Myocyte (in vitro differentiated cells): ENCODE results near the gene RNASE7. TPM values are rescaled to one million over a fixed set of nuclear protein-coding genes. Genes with fewer than 3 reads are reported as not detected.

Experiments
- DNase-seq: peaks from one replicate; pipeline ENCODE4 v3.0.0-alpha.2; 2012; ENCODE audit warnings: low read depth
- microRNA-seq: library from miRNA; unstranded; fragments of <30 nt; microRNA quantifications from one replicate; pipeline ENCODE4, GENCODE V29; 2016
- total RNA-seq: library from RNA; depleted of rRNA; stranded (reverse); fragments of >200 nt; gene quantifications from 2 replicates; pipeline ENCODE4 v1.2.3, GENCODE V29; 2014

Gene RNASE7
- total RNA-seq, 1 donor from 2014 or later, result not detected

DNA sequence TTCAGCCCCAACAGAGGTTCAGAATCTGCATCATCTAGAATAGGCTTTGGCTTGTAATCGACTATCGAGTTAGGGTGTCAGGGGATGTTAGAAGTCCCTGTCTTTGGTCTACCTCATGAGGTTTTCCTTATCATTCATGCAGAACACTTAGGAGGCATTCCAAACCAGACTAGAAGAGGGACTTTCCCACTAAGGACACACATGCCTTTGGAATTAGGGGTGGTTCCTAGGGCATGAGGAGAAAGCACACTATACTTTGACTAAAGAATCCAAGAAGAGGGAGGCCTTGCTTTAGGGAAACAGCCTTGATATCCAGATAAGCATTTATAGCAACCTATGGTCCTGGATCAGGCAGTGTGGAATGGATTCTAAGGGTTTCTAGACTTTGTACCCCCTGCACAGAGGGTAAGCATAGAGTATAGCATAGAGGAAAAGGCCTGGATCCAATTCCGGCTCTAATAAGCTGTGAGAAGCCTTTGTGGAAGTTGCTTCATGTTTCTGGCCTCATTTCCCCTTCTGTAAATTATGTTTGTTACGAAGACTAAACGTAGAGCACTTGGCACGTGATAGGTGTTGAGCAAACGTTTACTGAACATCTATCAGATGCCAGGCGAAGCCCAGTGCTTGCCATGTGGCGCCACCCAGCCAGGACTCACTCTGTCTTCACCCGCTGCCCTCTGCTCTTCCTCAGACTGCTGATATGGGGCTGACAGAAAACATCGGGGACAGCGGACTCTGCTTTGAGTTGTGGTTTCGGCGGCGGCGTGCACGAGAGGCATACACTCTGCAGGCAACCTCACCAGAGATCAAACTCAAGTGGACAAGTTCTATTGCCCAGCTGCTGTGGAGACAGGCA lies 43.1 kb downstream of the RNASE7 start:
- no peak for DNase-seq

DNA sequence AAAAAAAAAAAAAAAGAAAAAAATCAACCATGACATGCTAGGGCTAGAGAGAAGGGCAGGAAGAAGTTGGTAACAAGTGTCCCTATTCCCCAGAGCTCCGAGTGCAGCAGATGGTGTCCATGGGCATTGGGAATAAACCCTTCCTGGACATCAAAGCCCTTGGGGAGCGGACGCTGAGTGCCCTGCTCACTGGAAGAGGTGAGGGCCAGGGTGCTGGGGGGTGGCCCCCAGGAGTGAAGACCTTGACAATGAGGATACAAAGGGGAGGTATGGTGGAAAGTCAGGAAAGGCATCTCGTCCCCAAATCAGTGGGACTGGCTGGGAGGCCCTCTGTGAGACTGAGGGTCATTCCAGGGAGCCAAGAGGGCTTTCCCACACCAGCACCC lies 44.7 kb downstream of the RNASE7 start:
- DNase-seq, result no peak

DNA sequence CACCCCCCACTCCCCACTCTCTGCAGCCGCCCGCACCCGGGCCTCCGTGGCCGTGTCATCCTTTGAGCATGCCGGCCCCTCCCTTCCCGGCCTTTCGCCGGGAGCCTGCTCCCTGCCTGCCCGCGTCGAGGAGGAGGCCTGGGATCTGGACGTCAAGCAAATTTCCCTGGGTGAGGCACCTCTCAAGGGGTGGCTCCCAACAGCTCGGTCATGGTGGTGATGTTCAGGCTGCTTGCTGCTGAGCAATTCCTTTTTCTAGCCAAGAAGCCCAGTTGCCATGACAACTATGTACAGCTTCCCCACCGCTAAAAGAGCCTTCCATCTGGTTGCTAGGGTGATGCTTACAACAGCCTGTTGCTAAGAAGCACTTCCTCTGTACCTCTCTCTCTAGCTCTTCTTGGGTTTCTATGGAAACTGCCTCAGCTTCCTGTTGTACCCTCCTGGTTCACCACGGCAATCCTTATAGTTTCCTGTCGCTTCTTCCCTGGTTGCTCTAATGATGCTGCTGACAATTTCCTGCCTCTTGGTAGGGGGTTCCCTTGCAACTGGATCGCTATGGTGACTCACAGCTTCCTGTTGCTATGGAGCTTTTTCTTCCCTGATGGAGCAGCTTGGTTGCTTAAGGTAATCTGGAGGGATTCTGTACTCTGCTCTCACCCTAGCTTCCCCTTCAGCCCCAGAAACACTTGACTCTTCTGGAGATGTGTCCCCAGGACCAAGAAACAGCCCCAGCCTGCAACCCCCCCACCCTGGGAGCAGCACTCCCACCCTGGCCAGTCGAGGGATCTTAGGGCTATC lies 45.3 kb downstream of the RNASE7 start:
- DNase-seq, result no peak

DNA sequence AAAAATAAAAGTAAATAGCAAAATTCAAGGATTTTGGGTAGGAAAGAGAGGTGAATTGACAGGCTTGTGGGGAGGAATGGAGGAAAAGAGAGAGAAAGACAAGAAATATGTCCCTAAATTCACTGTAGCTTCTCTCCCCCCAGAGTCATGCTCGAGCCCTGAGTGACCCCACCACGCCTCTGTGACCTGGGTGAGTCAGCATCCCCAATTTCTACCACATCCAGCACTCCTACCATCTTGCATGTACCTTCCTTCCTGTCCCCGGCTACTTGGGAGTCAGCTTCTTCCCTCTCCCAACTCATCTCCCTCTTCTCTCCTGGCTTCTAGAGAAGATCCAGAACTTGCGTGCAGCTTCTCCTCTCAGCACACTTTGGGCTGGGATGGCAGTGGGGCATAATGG lies 46.5 kb downstream of the RNASE7 start:
- no peak for DNase-seq

DNA sequence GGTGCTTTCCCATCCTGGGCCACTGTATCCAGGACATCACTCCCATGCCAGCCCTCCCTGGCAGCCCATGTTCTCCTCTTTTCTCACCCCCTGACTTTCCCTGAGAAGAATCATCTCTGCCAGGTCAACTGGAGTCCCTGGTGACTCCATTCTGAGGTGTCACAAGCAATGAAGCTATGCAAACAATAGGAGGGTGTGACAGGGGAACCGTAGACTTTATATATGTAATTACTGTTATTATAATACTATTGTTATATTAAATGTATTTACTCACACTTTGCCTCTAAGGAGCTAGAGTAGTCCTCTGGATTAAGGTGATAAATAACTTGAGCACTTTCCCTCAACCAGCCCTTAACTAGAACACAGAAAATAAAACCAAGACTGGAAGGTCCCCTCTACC lies 47.1 kb downstream of the RNASE7 start:
- no peak for DNase-seq

DNA sequence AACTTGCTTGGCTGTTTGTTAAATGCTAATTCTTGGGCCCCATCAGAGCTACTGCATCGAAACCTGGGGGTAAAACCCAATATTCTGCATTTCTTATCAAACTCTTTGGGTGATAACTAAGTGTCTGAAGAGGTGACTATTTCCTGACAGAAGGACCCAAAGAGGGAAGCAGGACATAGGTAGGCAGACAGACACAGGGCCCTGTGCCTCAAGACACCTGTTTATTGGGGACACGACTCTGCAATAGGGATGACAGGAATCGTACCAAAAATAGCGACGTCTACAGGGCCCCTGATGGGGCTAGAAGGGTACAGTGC lies 47.7 kb downstream of the RNASE7 start:
- no peak for DNase-seq

DNA sequence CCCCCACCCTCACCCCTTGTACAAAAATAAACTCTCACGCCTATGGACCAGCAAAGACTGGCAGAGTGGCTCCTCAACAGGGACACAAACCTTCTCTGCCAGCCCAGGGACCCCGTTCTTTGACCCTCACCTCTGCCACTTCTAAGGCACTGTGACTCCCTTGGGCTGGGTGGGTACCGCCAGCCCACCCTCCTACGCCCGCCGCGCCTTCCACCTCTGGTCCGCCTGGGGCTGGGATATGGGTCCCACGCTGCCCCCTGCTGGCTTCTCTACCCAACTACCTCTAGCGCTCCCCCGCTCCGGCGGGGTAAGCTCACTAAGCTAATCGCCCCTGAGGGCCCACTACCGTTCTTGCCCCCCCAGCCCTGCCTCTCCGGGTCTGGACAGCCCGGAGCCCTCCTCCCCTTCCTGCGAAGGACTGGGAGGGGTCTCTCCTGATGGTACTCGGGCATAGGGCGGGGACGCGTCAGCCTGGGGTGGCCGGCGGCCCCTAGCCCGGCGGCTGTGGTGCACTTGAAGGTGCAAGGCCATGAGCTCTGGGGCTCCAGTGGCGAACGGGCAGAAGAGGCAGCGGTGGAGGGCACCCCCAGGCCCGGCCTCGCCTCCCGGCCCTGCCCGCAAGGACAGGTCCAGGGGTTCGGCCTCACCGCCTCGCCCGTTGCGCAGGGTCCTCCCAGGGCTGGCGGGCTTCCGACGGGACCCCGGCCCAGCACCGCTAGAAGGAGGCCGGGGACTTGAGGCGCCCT lies 48.2 kb downstream of the RNASE7 start:
- DNase-seq, result no peak

DNA sequence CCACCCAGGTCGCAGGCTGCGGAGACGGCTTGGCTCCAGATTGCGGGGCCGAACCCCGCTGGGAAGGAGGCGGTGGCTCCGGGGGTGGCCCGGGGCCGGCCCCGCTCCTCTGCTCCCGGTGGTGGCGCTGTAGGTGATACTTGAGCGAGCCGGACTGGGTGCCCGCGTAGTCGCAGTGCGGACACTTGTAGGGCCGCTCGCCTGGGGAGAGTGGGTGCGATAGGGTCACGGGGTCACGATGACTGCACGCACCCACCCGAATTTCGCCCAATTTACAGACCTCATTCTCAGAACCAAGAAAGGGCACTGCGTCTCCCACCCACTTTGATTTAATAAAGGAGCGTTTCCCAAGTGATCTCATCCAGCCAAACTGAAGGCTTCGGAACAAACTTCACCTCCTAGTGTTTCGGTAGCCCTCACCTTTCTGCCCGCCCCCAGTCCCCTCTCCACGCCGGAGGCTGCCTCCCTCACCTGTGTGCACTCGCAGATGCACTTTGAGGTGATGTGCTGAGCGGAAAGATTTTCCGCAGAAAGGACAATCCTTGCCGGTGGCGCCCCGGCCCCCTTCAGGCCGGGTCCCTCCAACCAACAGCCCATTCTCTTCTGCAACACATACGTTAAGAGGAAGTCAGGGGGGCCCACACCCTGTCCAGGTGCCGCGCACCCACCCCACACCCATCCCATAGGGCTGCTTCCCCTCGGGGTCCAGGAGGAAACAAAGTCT lies 48.9 kb downstream of the RNASE7 start:
- no peak for DNase-seq

DNA sequence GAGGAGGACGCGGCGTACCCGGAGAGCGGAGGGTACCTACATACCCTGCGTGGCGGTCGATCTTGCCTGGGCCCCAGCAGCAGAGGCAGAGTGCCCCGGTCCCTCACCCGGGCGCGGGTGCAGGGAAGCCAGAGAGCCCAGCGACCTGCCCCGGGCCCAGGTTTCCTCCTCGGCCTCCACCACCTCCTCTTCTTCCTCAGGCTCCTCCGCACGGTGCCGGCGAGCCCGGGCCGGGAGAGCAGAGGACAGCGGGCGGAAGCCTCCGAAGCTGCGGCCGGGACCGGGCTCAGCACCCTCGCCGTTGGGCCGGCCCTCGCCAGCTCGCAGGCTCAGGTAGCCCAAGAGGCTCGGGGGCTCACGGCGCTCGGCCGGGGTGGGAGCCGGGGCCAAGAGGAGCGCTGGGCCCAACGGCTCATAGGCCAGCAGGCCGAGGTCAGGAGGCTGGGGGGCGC lies 49.7 kb downstream of the RNASE7 start:
- DNase-seq, result no peak

DNA sequence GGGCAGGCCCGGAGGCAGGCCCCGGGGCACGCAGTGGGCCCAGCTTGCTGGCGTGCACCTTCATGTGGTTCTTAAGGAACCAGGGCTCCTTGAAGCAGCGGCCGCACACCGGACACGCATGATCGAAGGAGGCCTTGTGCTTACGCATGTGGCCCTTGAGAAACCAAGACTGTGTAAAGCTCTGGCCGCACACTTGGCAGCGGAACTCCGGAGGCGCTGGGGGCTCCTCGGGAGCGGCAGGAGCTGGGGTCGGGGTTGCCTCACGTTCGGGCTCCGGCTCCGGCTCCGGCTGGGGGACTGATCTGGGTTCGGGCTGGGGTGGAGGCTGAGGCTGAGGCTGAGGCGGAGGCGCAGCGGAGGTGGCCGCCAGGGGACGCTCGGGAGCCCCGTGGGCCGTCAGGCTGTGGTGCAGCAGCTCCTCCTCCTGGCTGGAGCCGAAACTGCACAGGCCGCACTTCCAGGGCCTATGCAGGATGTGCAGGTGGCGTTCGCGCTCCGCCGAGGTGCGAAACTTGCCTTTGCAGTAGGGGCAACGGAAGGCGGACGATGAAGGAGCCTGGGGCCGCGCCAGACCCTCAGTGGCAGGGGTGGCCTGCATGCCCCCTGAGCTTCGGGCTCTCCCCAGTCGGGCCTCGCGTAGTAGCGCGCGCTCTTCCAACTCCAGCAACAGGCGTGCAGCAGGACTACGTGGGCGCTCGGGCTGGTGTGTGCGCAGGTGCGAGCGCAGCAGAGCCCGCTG lies 50.3 kb downstream of the RNASE7 start:
- peak; percentile 66 for DNase-seq

DNA sequence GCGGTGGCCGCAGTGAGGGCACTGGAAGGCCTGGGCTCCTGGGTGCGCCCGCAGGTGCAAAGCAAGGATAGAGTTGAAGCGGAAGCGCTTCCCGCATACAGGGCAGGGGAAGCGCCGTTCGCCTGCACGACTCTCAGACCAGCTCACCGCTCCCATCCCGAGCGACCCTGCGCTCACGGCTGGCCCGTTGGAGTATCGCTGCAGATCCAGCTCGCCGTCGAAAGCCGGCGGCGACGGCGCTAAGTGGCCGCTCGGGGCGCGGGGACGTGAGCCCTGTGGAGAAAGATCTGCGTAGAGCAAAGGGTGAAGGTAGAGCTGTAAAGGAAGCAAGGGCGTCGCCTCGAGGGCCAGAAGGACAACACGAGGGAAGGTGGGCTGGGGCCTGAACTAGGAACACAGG lies 50.9 kb downstream of the RNASE7 start:
- DNase-seq, result no peak

Small RNA genes within 50 kb of the gene (microRNA-seq; reads per million reads assigned to microRNA genes)
- gene MIR6717, result not detected

Other genes with a start within 250 kb of the RNASE7 start
- gene RNASE1, start 239.5 kb upstream of the RNASE7 start, total RNA-seq, result not detected in 2 replicates
- gene RNASE3, start 151.0 kb upstream of the RNASE7 start, total RNA-seq, result not detected in 2 replicates
- gene RNASE2, start 86.9 kb upstream of the RNASE7 start, total RNA-seq, result not detected in 2 replicates
- 66.9 and 71.5 TPM in 2 replicates for gene METTL17, start 52.4 kb upstream of the RNASE7 start, total RNA-seq
- gene SLC39A2, start 43.1 kb upstream of the RNASE7 start, total RNA-seq, result not detected in 2 replicates
- 45.4 and 61.1 TPM in 2 replicates for gene NDRG2, start 17.3 kb upstream of the RNASE7 start, total RNA-seq
- not detected in 2 replicates for gene TPPP2, start 12.1 kb upstream of the RNASE7 start, total RNA-seq
- not detected in 2 replicates for gene RNASE13, start 7.6 kb upstream of the RNASE7 start, total RNA-seq
- not detected in 2 replicates for gene RNASE8, start 15.5 kb downstream of the RNASE7 start, total RNA-seq
- 45.2 and 67.3 TPM in 2 replicates for gene ARHGEF40, start 27.9 kb downstream of the RNASE7 start, total RNA-seq
- gene ZNF219, start 56.3 kb downstream of the RNASE7 start, total RNA-seq, result 33.2 and 49.8 TPM in 2 replicates
- 0.83 and 1.6 TPM in 2 replicates for gene TMEM253, start 58.7 kb downstream of the RNASE7 start, total RNA-seq
- gene OR5AU1, start 113.7 kb downstream of the RNASE7 start, total RNA-seq, result not detected in 2 replicates
- 541 and 590 TPM in 2 replicates for gene HNRNPC, start 227.1 kb downstream of the RNASE7 start, total RNA-seq
- not detected in 2 replicates for gene RPGRIP1, start 237.7 kb downstream of the RNASE7 start, total RNA-seq